Measurements from ENCODE around the gene HSD3B2. TPM values are rescaled to one million over a fixed set of nuclear protein-coding genes. Genes with fewer than 3 reads are reported as not detected.

Gene HSD3B2
- total and polyA plus RNA-seq, 5 experiments from 2014 or later = not detected

DNA sequence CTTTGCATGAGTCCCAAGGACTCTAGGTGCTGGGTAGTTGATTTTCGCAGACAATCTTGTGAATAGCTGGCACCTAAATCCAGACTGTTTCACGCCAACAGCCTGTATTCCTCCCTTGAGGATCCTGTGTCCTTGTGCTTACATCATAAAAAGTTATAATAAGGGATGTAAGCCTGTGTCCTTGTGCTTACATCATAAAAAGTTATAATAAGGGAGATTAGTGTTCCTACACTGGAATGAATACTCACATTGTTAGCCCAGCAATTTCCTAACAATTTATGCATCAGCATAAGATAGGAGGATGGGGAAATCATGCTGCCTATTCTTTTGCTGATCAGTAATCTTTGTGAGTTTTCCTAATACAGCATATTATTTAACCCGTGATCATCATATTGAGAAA, 4.0 kb upstream of the HSD3B2 start:
- POLR2A ChIA-PET = no interaction called here
- H3K4me1 Mint-ChIP-seq = no peaks in the 10 kb centered on the region
- H3K36me3 Mint-ChIP-seq = peaks cover 0 to 4% (median 0%) of the 10 kb centered on the region in 3 donors
- H3K4me3 Mint-ChIP-seq = no peak overlapping the region
- H3K9me3 Mint-ChIP-seq = peaks cover 7 to 20% (median 15%) of the 10 kb centered on the region in 9 donors
- ATAC-seq (no peak), DNase-seq (no peak)
- no peak overlapping the region for H3K27ac Mint-ChIP-seq
- H3K27me3 Mint-ChIP-seq = peaks cover 3 to 28% (median 7%) of the 10 kb centered on the region in 5 donors

DNA sequence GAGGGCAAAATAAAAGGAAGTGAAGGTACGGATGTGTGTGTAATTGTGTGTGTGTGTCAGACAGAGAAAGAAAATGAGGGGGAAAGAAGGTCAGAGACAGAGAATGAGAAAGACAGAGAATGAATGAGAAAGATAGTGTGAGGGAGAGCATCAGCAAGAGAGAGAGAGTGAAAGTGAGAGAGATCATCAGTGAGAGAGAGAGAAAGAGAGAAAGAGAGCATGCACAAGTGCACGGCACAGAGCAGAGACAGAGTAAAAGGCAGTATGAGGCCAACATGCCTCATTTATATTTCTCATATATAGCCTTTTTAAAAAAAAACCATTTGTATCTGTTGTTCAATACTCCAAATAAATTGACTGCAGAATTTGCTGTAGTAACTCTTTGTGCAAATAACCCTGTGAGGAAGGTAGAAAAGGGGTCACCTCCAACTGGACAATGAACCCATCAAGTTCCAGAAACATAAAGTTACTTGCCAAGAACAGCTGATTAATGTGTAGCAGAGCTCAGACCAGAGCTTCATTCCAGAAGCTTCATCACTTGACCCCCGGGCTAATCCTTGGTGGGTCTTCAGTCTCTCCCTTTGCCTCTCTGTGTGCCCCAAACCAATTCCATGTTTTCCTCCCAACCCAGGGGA, 1.2 kb downstream of the HSD3B2 start:
- Mint-ChIP-seq H3K36me3 (no peaks in the 10 kb centered on the region), H3K9me3 (no peaks in the 10 kb centered on the region), H3K27ac (no peak overlapping the region), H3K4me1 (no peaks in the 10 kb centered on the region), H3K4me3 (no peak overlapping the region), H3K27me3 (peaks cover 3 to 13% (median 4%) of the 10 kb centered on the region in 5 donors)
- DNase-seq (no peak), ATAC-seq (no peak)
- POLR2A ChIA-PET = no interaction called here

DNA sequence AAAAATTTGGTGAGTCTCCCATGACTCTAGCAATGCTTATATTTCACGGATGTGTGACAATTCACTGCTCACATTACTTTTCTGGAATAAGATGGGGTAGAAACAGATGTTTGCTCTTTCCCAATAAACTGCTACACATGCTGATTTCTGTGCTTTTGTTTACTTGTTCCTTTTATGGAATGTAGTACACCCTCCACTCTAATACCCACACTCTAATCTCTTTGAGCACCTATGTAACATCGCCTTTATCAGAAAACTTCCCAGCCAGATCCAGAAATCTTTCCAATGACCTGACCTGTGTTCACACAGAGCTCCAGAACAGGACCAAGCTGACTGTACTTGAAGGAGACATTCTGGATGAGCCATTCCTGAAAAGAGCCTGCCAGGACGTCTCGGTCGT, 4.2 kb downstream of the HSD3B2 start:
- Mint-ChIP-seq H3K27me3 (peaks cover 2 to 13% (median 4%) of the 10 kb centered on the region in 5 donors), H3K36me3 (no peaks in the 10 kb centered on the region), H3K27ac (no peak overlapping the region), H3K9me3 (no peaks in the 10 kb centered on the region), H3K4me1 (no peaks in the 10 kb centered on the region), H3K4me3 (no peak overlapping the region)
- ATAC-seq (no peak), DNase-seq (no peak)
- POLR2A ChIA-PET = no interaction called here

DNA sequence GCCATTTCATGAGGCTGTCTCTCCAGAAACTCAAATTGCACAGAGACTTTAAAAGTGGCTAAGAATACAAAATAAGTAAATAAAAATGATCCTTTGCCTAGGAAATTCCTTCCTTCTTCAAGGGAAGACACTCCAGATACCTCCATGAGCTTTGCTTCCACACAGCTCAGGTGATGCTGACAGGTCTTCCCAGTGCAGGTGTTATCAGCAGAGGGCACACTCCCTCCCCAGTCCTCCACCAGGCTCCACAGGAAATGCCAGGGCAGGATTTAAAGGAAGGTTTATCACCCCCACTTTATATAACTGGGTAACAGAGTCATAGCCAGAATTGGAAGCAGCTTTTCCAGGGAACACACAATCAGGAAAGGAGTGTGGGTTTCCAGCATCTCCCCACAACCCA, 5.7 kb downstream of the HSD3B2 start:
- Mint-ChIP-seq H3K4me1 (no peaks in the 10 kb centered on the region), H3K27me3 (peaks cover 0 to 9% (median 4%) of the 10 kb centered on the region in 5 donors)

DNA sequence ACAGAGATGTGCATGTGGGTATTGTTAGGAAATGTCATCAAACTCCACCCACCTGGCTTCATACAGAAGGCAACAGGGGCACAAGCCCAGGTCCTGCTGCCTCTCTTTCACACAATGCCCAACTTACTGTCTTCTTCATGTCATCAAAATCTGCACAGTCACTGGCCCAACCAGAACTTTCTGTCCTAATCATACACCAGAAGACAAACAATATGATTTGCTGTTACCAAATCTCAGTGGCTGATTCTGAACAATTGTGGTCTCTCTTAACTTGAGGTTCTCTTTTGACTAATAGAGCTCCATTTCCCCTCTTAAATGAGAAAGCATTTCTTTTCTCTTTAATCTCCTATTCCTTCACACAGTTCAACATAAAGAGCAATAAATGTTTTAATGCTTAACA, 7.7 kb downstream of the HSD3B2 start:
- Mint-ChIP-seq H3K9me3 (no peaks in the 10 kb centered on the region), H3K4me1 (no peaks in the 10 kb centered on the region), H3K27ac (no peak overlapping the region), H3K4me3 (no peak overlapping the region), H3K36me3 (no peaks in the 10 kb centered on the region), H3K27me3 (peaks cover 0 to 7% (median 0%) of the 10 kb centered on the region in 5 donors)
- ATAC-seq (no peak), DNase-seq (no peak)
- POLR2A ChIA-PET = no interaction called here

More for the DNA sequence above, 5.7 kb downstream of the HSD3B2 start:
- DNase-seq (no peak), ATAC-seq (no peak)
- H3K27ac Mint-ChIP-seq = no peak overlapping the region
- POLR2A ChIA-PET = no interaction called here
- no peaks in the 10 kb centered on the region for H3K9me3 Mint-ChIP-seq
- no peaks in the 10 kb centered on the region for H3K36me3 Mint-ChIP-seq
- no peak overlapping the region for H3K4me3 Mint-ChIP-seq

DNA sequence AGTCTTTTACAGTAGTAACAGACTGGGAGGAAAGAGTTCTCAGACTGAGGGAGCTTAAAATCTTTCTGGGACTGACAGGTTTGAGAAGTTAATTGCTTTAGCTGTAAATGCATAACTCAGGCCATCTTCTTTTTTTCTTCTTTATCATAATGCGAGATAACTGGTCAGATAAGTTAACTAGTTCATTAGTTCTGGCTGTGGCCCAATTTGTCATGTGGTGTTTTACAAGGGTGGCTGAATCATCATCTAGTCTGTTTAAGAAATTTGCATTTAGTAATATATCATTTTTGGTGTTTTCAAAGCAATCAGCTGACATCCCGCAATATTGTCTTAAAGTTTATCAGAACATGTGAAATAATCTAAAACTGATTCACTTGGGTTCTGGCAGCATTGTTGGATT, 14.0 kb downstream of the HSD3B2 start:
- DNase-seq = no peak
- Mint-ChIP-seq H3K27me3 (peaks cover 7 to 46% (median 25%) of the 10 kb centered on the region in 5 donors), H3K27ac (no peak overlapping the region), H3K4me1 (no peaks in the 10 kb centered on the region), H3K9me3 (no peaks in the 10 kb centered on the region), H3K36me3 (no peaks in the 10 kb centered on the region), H3K4me3 (no peak overlapping the region)
- POLR2A ChIA-PET = no interaction called here
- ATAC-seq = no peak

DNA sequence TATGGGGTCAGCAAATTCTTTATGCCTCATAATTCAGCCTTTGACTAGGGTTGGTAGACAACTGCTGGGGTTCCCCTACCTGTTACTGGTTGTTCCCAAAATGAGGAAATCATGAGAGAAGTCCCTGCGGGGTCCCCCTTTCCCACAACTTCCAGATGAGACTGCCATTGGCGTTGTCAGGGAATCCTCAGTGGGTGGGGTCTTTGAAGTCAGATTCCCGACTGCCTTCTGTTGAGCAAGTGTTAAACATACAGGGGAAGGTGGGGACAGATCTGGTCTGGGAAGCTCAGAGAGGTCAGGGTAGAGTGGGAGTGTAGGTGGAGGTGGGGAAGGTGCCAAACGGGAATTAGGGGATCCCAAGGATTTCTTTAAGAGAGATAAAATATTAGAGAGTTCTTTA, 14.7 kb downstream of the HSD3B2 start:
- Mint-ChIP-seq H3K4me3 (no peak overlapping the region), H3K36me3 (no peaks in the 10 kb centered on the region), H3K27ac (no peak overlapping the region), H3K27me3 (peaks cover 9 to 46% (median 25%) of the 10 kb centered on the region in 5 donors), H3K9me3 (no peaks in the 10 kb centered on the region), H3K4me1 (no peaks in the 10 kb centered on the region)
- POLR2A ChIA-PET = no interaction called here
- DNase-seq (no peak), ATAC-seq (no peak)

DNA sequence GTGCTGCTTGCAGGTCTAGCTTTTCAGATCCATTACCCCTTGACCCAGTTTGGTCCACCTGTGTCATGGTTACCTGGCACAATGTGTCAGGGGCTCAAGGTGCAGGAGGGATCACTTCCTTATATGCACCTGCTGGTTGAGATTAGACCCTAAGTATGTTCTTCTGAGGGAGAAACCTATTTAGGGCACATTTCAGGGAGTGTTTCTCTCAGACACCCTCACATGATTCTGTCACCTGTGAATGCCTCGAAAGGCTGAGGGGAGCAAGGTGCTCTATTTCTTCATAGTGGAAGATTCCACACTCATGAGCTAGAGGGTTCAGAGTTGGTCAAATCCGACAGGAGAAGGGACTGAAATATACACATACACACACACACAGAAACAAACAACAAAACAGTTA, 15.5 kb downstream of the HSD3B2 start:
- Mint-ChIP-seq H3K27me3 (peaks cover 9 to 46% (median 25%) of the 10 kb centered on the region in 5 donors), H3K4me1 (no peaks in the 10 kb centered on the region), H3K27ac (no peak overlapping the region), H3K36me3 (no peaks in the 10 kb centered on the region), H3K4me3 (no peak overlapping the region), H3K9me3 (no peaks in the 10 kb centered on the region)
- no peak for DNase-seq
- no peak for ATAC-seq
- POLR2A ChIA-PET = no interaction called here

DNA sequence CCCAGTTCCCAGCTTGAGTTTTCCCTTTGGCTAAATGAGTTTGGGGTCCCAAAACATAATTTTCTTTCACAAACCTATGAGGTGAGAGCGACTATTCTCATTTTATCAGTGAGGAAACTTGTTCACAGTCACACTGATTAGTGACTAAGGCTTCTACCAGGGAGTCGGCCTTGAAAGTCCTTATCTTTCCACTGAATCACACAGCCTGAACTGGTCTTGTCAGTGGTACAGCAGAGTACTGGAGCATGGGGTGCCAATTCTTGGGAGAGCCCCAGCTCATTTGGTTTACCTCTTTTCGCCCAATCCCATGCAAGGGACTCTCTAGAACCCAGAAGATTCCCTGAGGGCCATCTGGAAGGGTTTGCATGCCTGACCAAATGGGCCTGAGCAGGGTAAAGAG, 16.9 kb downstream of the HSD3B2 start:
- DNase-seq (no peak), ATAC-seq (no peak)
- POLR2A ChIA-PET = no interaction called here
- H3K4me1 Mint-ChIP-seq = no peaks in the 10 kb centered on the region
- H3K27me3 Mint-ChIP-seq = peaks cover 9 to 46% (median 25%) of the 10 kb centered on the region in 5 donors
- no peaks in the 10 kb centered on the region for H3K9me3 Mint-ChIP-seq
- no peaks in the 10 kb centered on the region for H3K36me3 Mint-ChIP-seq
- H3K27ac Mint-ChIP-seq = no peak overlapping the region
- no peak overlapping the region for H3K4me3 Mint-ChIP-seq

DNA sequence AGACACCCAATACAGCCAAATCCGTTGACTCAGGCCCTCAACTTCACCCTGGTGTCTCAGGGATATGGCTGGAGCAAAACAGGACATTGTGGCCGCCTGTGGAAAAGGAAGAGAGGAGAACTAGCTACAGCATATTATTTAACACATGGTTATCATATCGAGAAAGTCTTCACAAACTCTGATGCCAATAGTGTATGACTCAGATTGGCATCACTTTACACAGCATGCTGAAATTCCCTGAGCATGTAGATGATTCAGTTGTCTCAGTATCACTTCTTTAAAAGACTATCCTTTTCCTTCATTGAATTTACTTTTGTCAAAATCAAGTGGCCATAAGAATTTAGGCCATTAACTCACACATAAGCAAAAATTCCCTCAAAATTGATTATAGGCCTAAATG, 20.1 kb downstream of the HSD3B2 start:
- H3K4me1 Mint-ChIP-seq = no peaks in the 10 kb centered on the region
- ATAC-seq (no peak), DNase-seq (no peak)
- H3K4me3 Mint-ChIP-seq = no peak overlapping the region
- H3K36me3 Mint-ChIP-seq = no peaks in the 10 kb centered on the region
- peaks cover 7 to 31% (median 18%) of the 10 kb centered on the region in 5 donors for H3K27me3 Mint-ChIP-seq
- POLR2A ChIA-PET = no interaction called here
- no peak overlapping the region for H3K27ac Mint-ChIP-seq
- no peaks in the 10 kb centered on the region for H3K9me3 Mint-ChIP-seq

DNA sequence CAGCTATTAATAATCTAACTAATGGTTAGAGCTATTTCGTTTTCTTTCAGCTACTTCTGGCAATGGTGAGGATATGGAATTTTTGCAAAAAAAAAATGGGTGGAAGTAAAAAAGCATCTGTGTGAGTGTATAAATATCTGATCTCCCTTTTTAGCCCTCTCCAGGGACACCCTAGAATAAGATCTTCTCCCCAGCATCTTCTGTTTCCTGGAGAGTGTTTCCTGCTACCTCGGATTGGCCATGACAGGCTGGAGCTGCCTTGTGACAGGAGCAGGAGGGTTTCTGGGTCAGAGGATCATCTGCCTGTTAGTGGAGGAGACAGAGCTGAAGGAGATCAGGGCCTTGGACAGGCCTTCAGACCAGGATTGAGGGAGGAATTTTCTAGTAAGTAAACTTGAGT, 23.8 kb downstream of the HSD3B2 start:
- Mint-ChIP-seq H3K27ac (no peak overlapping the region), H3K9me3 (no peaks in the 10 kb centered on the region), H3K36me3 (no peaks in the 10 kb centered on the region), H3K4me3 (no peak overlapping the region), H3K27me3 (peaks cover 0 to 14% (median 8%) of the 10 kb centered on the region in 5 donors), H3K4me1 (no peaks in the 10 kb centered on the region)
- POLR2A ChIA-PET = no interaction called here
- no peak for DNase-seq
- ATAC-seq = no peak

DNA sequence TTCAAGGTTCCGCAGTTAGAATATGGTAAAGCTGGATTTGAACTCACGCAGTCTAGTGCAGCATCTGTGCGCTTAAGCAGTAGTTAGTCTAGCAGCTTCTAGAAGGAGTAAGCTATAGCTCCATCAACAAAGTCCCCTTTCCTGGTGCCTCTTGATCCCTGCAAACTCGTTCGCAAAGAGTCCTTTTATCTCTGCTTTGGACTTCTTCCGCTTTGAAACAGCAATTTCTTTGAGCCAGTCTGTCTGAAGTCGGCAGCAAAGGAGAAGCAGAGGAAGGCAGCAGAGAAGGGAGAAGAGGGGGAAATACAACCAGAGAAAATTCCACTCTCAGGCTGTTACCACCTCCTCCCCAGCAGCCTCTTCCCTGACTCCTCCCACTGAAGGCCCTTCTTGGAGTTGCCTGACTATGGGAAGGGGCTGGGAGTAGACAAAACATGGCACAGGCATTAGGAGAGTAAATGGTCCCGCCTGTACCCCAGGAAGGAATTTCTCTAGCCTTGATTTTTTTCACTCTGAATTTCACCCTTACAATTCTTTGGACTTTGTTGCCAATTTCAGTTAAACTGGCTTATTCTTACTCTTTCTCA, 25.9 kb downstream of the HSD3B2 start:
- POLR2A ChIA-PET = no interaction called here
- Mint-ChIP-seq H3K27ac (no peak overlapping the region), H3K27me3 (peaks cover 1 to 12% (median 8%) of the 10 kb centered on the region in 5 donors), H3K36me3 (no peaks in the 10 kb centered on the region), H3K4me3 (no peak overlapping the region), H3K4me1 (no peaks in the 10 kb centered on the region), H3K9me3 (no peaks in the 10 kb centered on the region)
- ATAC-seq (no peak), DNase-seq (no peak)

DNA sequence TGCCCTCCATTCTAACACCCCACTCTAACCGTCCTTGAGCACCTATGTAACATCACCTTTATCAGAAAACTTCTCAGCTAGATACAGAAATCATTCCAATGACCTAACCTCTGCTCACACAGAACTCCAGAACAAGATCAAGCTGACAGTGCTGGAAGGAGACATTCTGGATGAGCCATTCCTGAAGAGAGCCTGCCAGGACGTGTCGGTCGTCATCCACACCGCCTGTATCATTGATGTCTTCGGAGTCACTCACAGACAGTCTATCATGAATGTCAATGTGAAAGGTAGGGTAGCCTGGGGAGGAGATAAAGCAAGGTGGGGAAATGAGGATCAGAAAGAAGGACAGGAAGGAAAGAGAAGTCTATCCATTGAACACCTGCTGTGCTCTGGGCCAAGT, 27.8 kb downstream of the HSD3B2 start:
- Mint-ChIP-seq H3K4me3 (no peak overlapping the region), H3K27ac (no peak overlapping the region), H3K36me3 (no peaks in the 10 kb centered on the region)

DNA sequence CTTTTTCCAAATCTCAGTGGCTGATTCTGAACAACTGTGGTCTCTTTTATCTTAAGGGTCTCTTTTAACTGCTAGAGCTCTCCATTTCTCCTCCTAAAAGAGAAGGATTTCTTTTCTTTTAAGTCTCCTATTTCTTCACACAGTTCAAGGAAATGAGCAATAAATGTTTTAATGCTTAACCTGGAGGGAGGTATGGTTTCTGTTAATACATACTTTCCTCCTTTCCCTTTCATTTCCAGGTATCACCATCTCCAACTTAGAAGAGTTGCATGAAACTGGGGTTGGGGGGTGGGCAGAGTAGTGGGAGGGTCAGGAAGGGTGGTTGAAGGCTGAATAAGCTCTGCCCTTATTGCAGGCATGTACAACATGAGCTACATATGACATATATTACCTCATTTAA, 31.4 kb downstream of the HSD3B2 start:
- Mint-ChIP-seq H3K27me3 (peaks cover 1 to 25% (median 9%) of the 10 kb centered on the region in 5 donors), H3K36me3 (no peaks in the 10 kb centered on the region), H3K9me3 (peaks cover 0 to 3% (median 0%) of the 10 kb centered on the region in 9 donors), H3K27ac (no peak overlapping the region), H3K4me3 (no peak overlapping the region), H3K4me1 (no peaks in the 10 kb centered on the region)
- no peak for ATAC-seq
- DNase-seq = no peak
- POLR2A ChIA-PET = no interaction called here

More for the DNA sequence above, 27.8 kb downstream of the HSD3B2 start:
- Mint-ChIP-seq H3K9me3 (no peaks in the 10 kb centered on the region), H3K27me3 (peaks cover 1 to 14% (median 9%) of the 10 kb centered on the region in 5 donors), H3K4me1 (no peaks in the 10 kb centered on the region)
- POLR2A ChIA-PET = no interaction called here
- ATAC-seq (no peak), DNase-seq (no peak)
